GM12878 (cell line): ENCODE data around the gene SIRT2. TPM values are rescaled to one million over a fixed set of nuclear protein-coding genes. Genes with fewer than 3 reads are reported as not detected.
A peak's percentile ranks its signal among the peaks of the same experiment; 100 is the strongest.

Experiments used
- BHLHE40 ChIP-seq, 2 experiments: fragments of 450-650 bp in 1 of 2; IDR thresholded peaks; 2 replicates each; pipeline ENCODE4 v1.6.1; 2011 to 2017; ENCODE audit warnings: low read depth in 2 of 2, borderline replicate concordance in 1 of 2, improper control_type of control experiment in 1 of 2, low read length in 1 of 2, mild to moderate bottlenecking in 1 of 2
- BRCA1 ChIP-seq: IDR thresholded peaks from 2 replicates; pipeline ENCODE4 v1.6.1; 2011; ENCODE audit warnings: low read depth, low read length, improper control_type of control experiment
- GATAD2B ChIP-seq: fragments of 450-650 bp; conservative IDR thresholded peaks from 2 replicates; pipeline ENCODE4 v1.6.1; 2017; ENCODE audit warnings: low read depth, mild to moderate bottlenecking, moderate library complexity
- JUNB ChIP-seq: IDR thresholded peaks from 2 replicates; pipeline ENCODE4 v1.6.1; 2016; ENCODE audit warnings: antibody characterized with exemption, mild to moderate bottlenecking
- MAX ChIP-seq: IDR thresholded peaks from 2 replicates; pipeline ENCODE4 v1.6.1; 2012; ENCODE audit warnings: low read depth, low read length, improper control_type of control experiment
- MXI1 ChIP-seq: fragments of 150-350 bp; IDR thresholded peaks from 2 replicates; pipeline ENCODE4 v1.6.1; 2011; ENCODE audit warnings: low read depth, mild to moderate bottlenecking, inconsistent platforms, low read length, improper control_type of control experiment
- NBN ChIP-seq: fragments of 450-650 bp; IDR thresholded peaks from 2 replicates; pipeline ENCODE4 v1.6.1; 2016
- NR2F1 ChIP-seq: fragments of 450-650 bp; conservative IDR thresholded peaks from 2 replicates; pipeline ENCODE4 v1.6.1; 2017; ENCODE audit warnings: mild to moderate bottlenecking
- PBX3 ChIP-seq: IDR thresholded peaks from 2 replicates; pipeline ENCODE4 v1.6.1; 2011; ENCODE audit warnings: mild to moderate bottlenecking, low read depth, low read length, moderate library complexity; ENCODE audit not compliant: insufficient replicate concordance
- SREBF1 ChIP-seq: IDR thresholded peaks from 2 replicates; pipeline ENCODE4 v1.6.1; 2012; ENCODE audit warnings: mild to moderate bottlenecking, low read length
- SREBF2 ChIP-seq: IDR thresholded peaks from 2 replicates; pipeline ENCODE4 v1.6.1; 2012; ENCODE audit warnings: mild to moderate bottlenecking, low read length
- TCF12 ChIP-seq: IDR thresholded peaks from 2 replicates; pipeline ENCODE4 v1.6.1; 2011; ENCODE audit warnings: low read depth, mild to moderate bottlenecking, low read length
- TCF3 ChIP-seq: IDR thresholded peaks from 2 replicates; pipeline ENCODE4 v1.6.1; 2012; ENCODE audit warnings: low read depth, mild to moderate bottlenecking, low read length, borderline replicate concordance; ENCODE audit not compliant: insufficient read depth
- YBX1 ChIP-seq: fragments of 450-650 bp; IDR thresholded peaks from 2 replicates; pipeline ENCODE4 v1.6.1; 2016; ENCODE audit warnings: antibody characterized with exemption
- ZNF592 ChIP-seq: fragments of 450-650 bp; IDR thresholded peaks from 2 replicates; pipeline ENCODE4 v1.6.1; 2017; ENCODE audit warnings: mild to moderate bottlenecking, moderate library complexity
- ZNF622 ChIP-seq: fragments of 450-650 bp; IDR thresholded peaks from 2 replicates; pipeline ENCODE4 v1.6.1; 2017; ENCODE audit warnings: mild to moderate bottlenecking, inconsistent platforms
- ZNF687 ChIP-seq: fragments of 450-650 bp; IDR thresholded peaks from 2 replicates; pipeline ENCODE4 v1.6.1; 2017; ENCODE audit warnings: mild to moderate bottlenecking, moderate library complexity
- polyA plus RNA-seq, 11 experiments: library from polyadenylated mRNA; depleted of rRNA in 4 of 11; unstranded in 6 of 11; stranded (reverse) in 5 of 11; fragments of >200 nt; fragmentation: Nextera tagmentation in 4 of 11; fragmentation: Illumina TruSeq in 1 of 11; extraction: Ambion mirVana in 4 of 11; extraction: Trizol in 1 of 11; gene quantifications; 1 replicate in 1 of 11; 2 replicates in 10 of 11; pipeline versions ENCODE4 v1.2.1 to v1.2.3, GENCODE V29; 2011 to 2016; ENCODE audit warnings: inconsistent platforms in 2 of 11, missing spikeins in 2 of 11, low read depth in 1 of 11
- total RNA-seq, 4 experiments: library from RNA; depleted of rRNA in 3 of 4; stranded (reverse); fragments of >200 nt in 3 of 4; fragmentation: Illumina TruSeq in 1 of 4; extraction: Trizol in 1 of 4; gene quantifications; 2 replicates each; pipeline versions ENCODE4 v1.2.1 to v1.2.3, GENCODE V29; 2013 to 2021

Gene SIRT2
- total and polyA plus RNA-seq, 10 of the 15 experiments (the other 5 are each of a cell fraction or from before 2014, with no cell fraction given): 1.4 to 38.7 (median 24.1) TPM

- no peak for TF ChIP-seq ZNF592
- 0 out of 4 replicates have a peak, but pooled peaks of 1 of the 2 experiments have one; percentile 6 for TF ChIP-seq BHLHE40 (IDR thresholded peaks at IDR 0.05; ENCODE audit: borderline replicate concordance in 1 of 2, low read depth in 2 of 2, low read length in 1 of 2)
- TF ChIP-seq MXI1: peak; percentile 24; the same call in 1 of the 2 replicates
- no peak for TF ChIP-seq SREBF1
- no peak for TF ChIP-seq SREBF2
- TF ChIP-seq NBN: peak; percentile 52; the same call in 1 of the 2 replicates
- 0 out of 2 replicates have a peak, but pooled peaks have one; percentile 71 for TF ChIP-seq GATAD2B
- no peak for TF ChIP-seq JUNB
- TF ChIP-seq PBX3: no peak
- peak; percentile 8; the same call in 1 of the 2 replicates for TF ChIP-seq NR2F1
- TF ChIP-seq TCF3: no peak
- TF ChIP-seq YBX1: no peak
- no peak for TF ChIP-seq ZNF622
- TF ChIP-seq MAX: peak; percentile 34; the same call in 1 of the 2 replicates
- TF ChIP-seq ZNF687: peak; percentile 52; the same call in 1 of the 2 replicates
- no peak for TF ChIP-seq BRCA1
- TF ChIP-seq TCF12: no peak
Measured at GRCh38 chr19:38852231-38853044, 47.0 kb downstream of the SIRT2 start (continued).
